HCT116 (cell line): ENCODE results near the gene ZC3HAV1. TPM values are rescaled to one million over a fixed set of nuclear protein-coding genes. Genes with fewer than 3 reads are reported as not detected.

ENCODE experiments used
- ATAC-seq: fragments of 200-7000 bp; cut with Tn5 transposase; 2 replicates; pipeline ENCODE4 v1.9.1; 2020; ENCODE audit warnings: mild to moderate bottlenecking, moderate library complexity
- BruUV-seq: library from RNA; stranded (reverse); fragments of 400-500 nt; replicated peaks from 2 replicates; lab custom pipeline; 2021; lab: Mats Ljungman, UMichigan
- CTCF ChIA-PET: fragments of 300-600 bp; sonication (Branson Sonifier 250); formaldehyde crosslinking; loops from one replicate; lab custom pipeline; 2021; ENCODE audit warnings: antibody characterized with exemption; lab: Charles Lee
- POLR2A ChIA-PET: fragments of 300-600, 350-600 bp; sonication (Branson Sonifier 250); formaldehyde crosslinking; loops from one replicate; lab custom pipeline; 2021; ENCODE audit warnings: antibody characterized with exemption; lab: Charles Lee
- RAD21 ChIA-PET, 2 experiments: fragments of 300-600 bp; sonication (Branson Sonifier 250); formaldehyde crosslinking; loops; one replicate each; lab custom pipeline; 2023; ENCODE audit warnings: low total read pairs in 2 of 2; ENCODE audit not compliant: uncharacterized antibody in 2 of 2, unreplicated experiment in 2 of 2, low non-redundant PET in 1 of 2; lab: Charles Lee
- DNase-seq: peaks from one replicate; pipeline ENCODE4 v3.0.0-alpha.2; 2010; ENCODE audit warnings: low read depth, low spot score
- H2AFZ ChIP-seq: fragments of 200-600 bp; shearing (Covaris generic), sonication (generic); 2 replicates; pipeline ENCODE4 v1.6.1; 2017; ENCODE audit warnings: low read depth, mixed run types, mixed read lengths, antibody characterized with exemption, low read length; ENCODE audit not compliant: poor library complexity, severe bottlenecking
- H3K27ac ChIP-seq: 2 replicates; pipeline ENCODE4 v1.5.1; 2012; ENCODE audit warnings: low read depth, low read length
- H3K27me3 ChIP-seq: fragments of 200-600 bp; sonication (generic); 2 replicates; pipeline ENCODE4 v1.6.1; 2016; ENCODE audit warnings: mixed run types, low read length, mixed read lengths; ENCODE audit not compliant: insufficient read depth
- H3K36me3 ChIP-seq, 2 experiments: fragments of 200-500 bp in 1 of 2; fragments of 200-600 bp in 1 of 2; sonication (Bioruptor generic) in 1 of 2; sonication (generic) in 1 of 2; 2 replicates each; pipeline versions ENCODE4 v1.5.1 to v1.6.1; 2014 to 2016; ENCODE audit warnings: low read length in 2 of 2, inconsistent platforms in 1 of 2, mixed read lengths in 1 of 2, mixed run types in 1 of 2; ENCODE audit not compliant: insufficient read depth in 2 of 2, control insufficient read depth in 1 of 2
- H3K4me1 ChIP-seq, 2 experiments: fragments of 200-600 bp in 1 of 2; sonication (generic) in 1 of 2; 2 replicates each; pipeline versions ENCODE4 v1.5.1 to v1.6.1; 2012 to 2017; ENCODE audit warnings: low read length in 2 of 2, inconsistent platforms in 1 of 2, mild to moderate bottlenecking in 1 of 2, mixed read lengths in 1 of 2, mixed run types in 1 of 2, moderate library complexity in 1 of 2; ENCODE audit not compliant: insufficient read depth in 2 of 2, control insufficient read depth in 1 of 2
- H3K4me2 ChIP-seq: fragments of 200-600 bp; sonication (generic); 2 replicates; pipeline ENCODE4 v1.6.1; 2017; ENCODE audit warnings: mixed run types, low read length, mixed read lengths
- H3K4me3 ChIP-seq, 2 experiments: fragments of 200-600 bp in 1 of 2; sonication (generic) in 1 of 2; replicated peaks in 1 of 2; 2 replicates each; pipeline ENCODE4 v1.5.1; 2011 to 2016; ENCODE audit warnings: low read length in 2 of 2, control low read depth in 1 of 2, low read depth in 1 of 2, mild to moderate bottlenecking in 1 of 2, mixed read lengths in 1 of 2, mixed run types in 1 of 2
- H3K79me2 ChIP-seq: fragments of 200-600 bp; sonication (generic); 2 replicates; pipeline ENCODE4 v1.6.1; 2017; ENCODE audit warnings: mild to moderate bottlenecking, mixed run types, low read length, moderate library complexity, mixed read lengths; ENCODE audit not compliant: insufficient read depth
- H3K9ac ChIP-seq: fragments of 200-600 bp; sonication (generic); 2 replicates; pipeline ENCODE4 v1.6.1; 2016; ENCODE audit warnings: low read length, mixed read lengths
- H3K9me2 ChIP-seq: fragments of 200-600 bp; sonication (generic), shearing (Covaris generic); 2 replicates; pipeline ENCODE4 v1.6.1; 2017; ENCODE audit warnings: mixed run types, mild to moderate bottlenecking, moderate library complexity; ENCODE audit not compliant: insufficient read depth
- H3K9me3 ChIP-seq, 2 experiments: fragments of 200-500 bp in 1 of 2; fragments of 200-600 bp in 1 of 2; sonication (Bioruptor generic) in 1 of 2; sonication (generic) in 1 of 2; 2 replicates each; pipeline ENCODE4 v1.6.1; 2014 to 2017; ENCODE audit warnings: low read length in 2 of 2, mixed read lengths in 2 of 2, inconsistent platforms in 1 of 2, low read depth in 1 of 2, mild to moderate bottlenecking in 1 of 2, mixed run types in 1 of 2, moderate library complexity in 1 of 2; ENCODE audit not compliant: control insufficient read depth in 1 of 2, insufficient read depth in 1 of 2
- H4K20me1 ChIP-seq: fragments of 200-600 bp; sonication (generic), shearing (Covaris generic); 2 replicates; pipeline ENCODE4 v1.6.1; 2017; ENCODE audit warnings: mixed run types, mild to moderate bottlenecking, moderate library complexity; ENCODE audit not compliant: insufficient read depth
- ATF3 ChIP-seq: IDR thresholded peaks from 2 replicates; pipeline ENCODE4 v1.6.1; 2012
- CBX3 ChIP-seq: IDR thresholded peaks from 2 replicates; pipeline ENCODE4 v1.6.1; 2012; ENCODE audit warnings: low read depth
- CEBPB ChIP-seq: IDR thresholded peaks from 2 replicates; pipeline ENCODE4 v1.6.1; 2012; ENCODE audit warnings: low read depth
- CTCF ChIP-seq, 3 experiments: fragments of 200-600 bp in 1 of 3; sonication (generic) in 1 of 3; IDR thresholded peaks in 2 of 3; conservative IDR thresholded peaks in 1 of 3; 2 replicates each; pipeline ENCODE4 v1.5.1; 2012 to 2017; ENCODE audit warnings: low read depth in 2 of 3, low read length in 2 of 3, antibody characterized with exemption in 1 of 3, borderline replicate concordance in 1 of 3, control low read depth in 1 of 3, mild to moderate bottlenecking in 1 of 3, mixed read lengths in 1 of 3, mixed run types in 1 of 3, moderate library complexity in 1 of 3; ENCODE audit not compliant: insufficient read depth in 1 of 3
- ELF1 ChIP-seq: IDR thresholded peaks from 2 replicates; pipeline ENCODE4 v1.6.1; 2012; ENCODE audit warnings: low read depth, borderline replicate concordance
- EZH2 ChIP-seq: fragments of 200-600 bp; sonication (generic); IDR thresholded peaks from 2 replicates; pipeline ENCODE4 v1.6.1; 2017; ENCODE audit warnings: antibody characterized with exemption, mixed run types
- EZH2phosphoT487 ChIP-seq: fragments of 200-600 bp; IDR thresholded peaks from 2 replicates; pipeline ENCODE4 v1.6.1; 2018; ENCODE audit warnings: antibody characterized with exemption, borderline replicate concordance
- FOSL1 ChIP-seq: IDR thresholded peaks from 2 replicates; pipeline ENCODE4 v1.6.1; 2012; ENCODE audit warnings: low read depth
- POLR2A ChIP-seq: IDR thresholded peaks from 2 replicates; pipeline ENCODE4 v1.7.0; 2011; ENCODE audit warnings: borderline replicate concordance; ENCODE audit not compliant: insufficient read depth, insufficient read length; ENCODE audit errors: extremely low read depth
- POLR2AphosphoS5 ChIP-seq: IDR thresholded peaks from 2 replicates; pipeline ENCODE4 v1.6.1; 2011; ENCODE audit warnings: mild to moderate bottlenecking, low read depth, low read length, moderate library complexity
- RAD21 ChIP-seq: IDR thresholded peaks from 2 replicates; pipeline ENCODE4 v1.6.1; 2012; ENCODE audit warnings: low read depth, mild to moderate bottlenecking
- REST ChIP-seq: IDR thresholded peaks from 2 replicates; pipeline ENCODE4 v1.6.1; 2012; ENCODE audit warnings: low read depth
- SP1 ChIP-seq: IDR thresholded peaks from 2 replicates; pipeline ENCODE4 v1.6.1; 2012; ENCODE audit warnings: low read depth
- SRF ChIP-seq: IDR thresholded peaks from 2 replicates; pipeline ENCODE4 v1.6.1; 2012; ENCODE audit warnings: low read depth
- ZNF274 ChIP-seq: fragments of 200-500 bp; sonication (Bioruptor generic); IDR thresholded peaks from 2 replicates; pipeline ENCODE4 v1.6.1; 2014; ENCODE audit warnings: mild to moderate bottlenecking, low read depth, low read length, inconsistent platforms
- intact Hi-C: fragments of 100-400 bp; cut with micrococcal nuclease; formaldehyde crosslinking; loops from 2 replicates; pipeline ENCODE4 v1.10.0; 2022
- total RNA-seq: library from RNA; stranded (reverse); gene quantifications from one replicate; pipeline ENCODE4 v1.2.1, GENCODE V29; 2021; ENCODE audit not compliant: unreplicated experiment

Gene ZC3HAV1
- total RNA-seq, 1 experiment from 2014 or later, result 23.7 TPM

- intact Hi-C loops, result no loop called here
- H3K27ac ChIP-seq, result no peak overlapping the region
- H3K27me3 ChIP-seq, result no peaks in the 10 kb centered on the region
- no peak overlapping the region for H3K9ac ChIP-seq
- H3K9me2 ChIP-seq, result no peaks in the 10 kb centered on the region
- BruUV-seq, result no TSS peak
- ChIA-PET RAD21 (no interaction called here), POLR2A (no interaction called here), CTCF (interaction anchor here (1.2 kb wide), 1 partner anchor 17 kb away, joined by 4 read pairs; no protein-coding TSS in a partner anchor)
- peaks cover 4 to 13% of the 10 kb centered on the region in 2 experiments; a peak in 2 of 4 replicates for H3K36me3 ChIP-seq
- TF ChIP-seq SP1 (no peak), RAD21 (no peak), CEBPB (no peak), POLR2AphosphoS5 (no peak), EZH2 (no peak), POLR2A (no peak)
- no peak overlapping the region for H3K4me2 ChIP-seq
- ATAC-seq, result no peak
- H2AFZ ChIP-seq, result no peak overlapping the region
- H3K4me1 ChIP-seq, result no peaks in the 10 kb centered on the region
- no peak overlapping the region for H3K4me3 ChIP-seq
- H4K20me1 ChIP-seq, result no peaks in the 10 kb centered on the region; the same call in 1 of the 2 replicates
- peaks cover 32% of the 10 kb centered on the region for H3K79me2 ChIP-seq
- DNase-seq, result no peak
- no peaks in the 10 kb centered on the region for H3K9me3 ChIP-seq
These were observed 17.3 kb downstream of the ZC3HAV1 start for GRCh38 chr7:139092090-139092796.

GRCh38 chr7:139091677-139091996, 17.9 kb downstream of the ZC3HAV1 start:
- POLR2A ChIA-PET, result no interaction called here
- CTCF ChIA-PET, result interaction anchor here (1.2 kb wide), 1 partner anchor 17 kb away, joined by 4 read pairs; no protein-coding TSS in a partner anchor
- DNase-seq (no peak), ATAC-seq (no peak)
- no peaks in the 10 kb centered on the region; the same call in 1 of the 2 replicates for H4K20me1 ChIP-seq
- no peaks in the 10 kb centered on the region for H3K27me3 ChIP-seq
- H2AFZ ChIP-seq, result no peak overlapping the region
- no peak overlapping the region for H3K4me2 ChIP-seq
- intact Hi-C loops, result no loop called here
- peaks cover 31% of the 10 kb centered on the region for H3K79me2 ChIP-seq
- H3K9ac ChIP-seq, result no peak overlapping the region
- no TSS peak for BruUV-seq
- H3K4me3 ChIP-seq, result no peak overlapping the region
- no peaks in the 10 kb centered on the region for H3K9me2 ChIP-seq
- RAD21 ChIA-PET, result no interaction called here
- peaks cover 8 to 19% of the 10 kb centered on the region in 2 experiments; a peak in 2 of 4 replicates for H3K36me3 ChIP-seq
- H3K9me3 ChIP-seq, result no peaks in the 10 kb centered on the region
- H3K4me1 ChIP-seq, result no peaks in the 10 kb centered on the region
- no peak overlapping the region for H3K27ac ChIP-seq
- TF ChIP-seq ELF1, result no peak
- TF ChIP-seq SRF, result no peak
- TF ChIP-seq CTCF (IDR thresholded peaks at IDR 0.05 in 2 of 3, conservative IDR thresholded peaks at IDR 0.05 in 1 of 3; ENCODE audit: borderline replicate concordance in 1 of 3, insufficient read depth in 1 of 3, low read depth in 2 of 3, low read length in 2 of 3), result no peak
- TF ChIP-seq FOSL1, result no peak
- no peak for TF ChIP-seq REST
- no peak for TF ChIP-seq POLR2A
- no peak for TF ChIP-seq RAD21
- TF ChIP-seq ZNF274, result no peak
- TF ChIP-seq EZH2phosphoT487, result no peak
- no peak for TF ChIP-seq POLR2AphosphoS5
- TF ChIP-seq CBX3, result no peak
- TF ChIP-seq ATF3, result no peak
